GM18858 (cell line): ENCODE measurements around the gene ATP7B.

ENCODE experiments used
- ATAC-seq: cut with Tn5 transposase; IDR thresholded peaks from one replicate; pipeline ENCODE4 v1.9.1; 2021; ENCODE audit not compliant: unreplicated experiment

The ATP7B gene

GRCh38 chr13:51900471-51900870, 110.8 kb downstream of the ATP7B start:
- ATAC-seq: no peak

DNA sequence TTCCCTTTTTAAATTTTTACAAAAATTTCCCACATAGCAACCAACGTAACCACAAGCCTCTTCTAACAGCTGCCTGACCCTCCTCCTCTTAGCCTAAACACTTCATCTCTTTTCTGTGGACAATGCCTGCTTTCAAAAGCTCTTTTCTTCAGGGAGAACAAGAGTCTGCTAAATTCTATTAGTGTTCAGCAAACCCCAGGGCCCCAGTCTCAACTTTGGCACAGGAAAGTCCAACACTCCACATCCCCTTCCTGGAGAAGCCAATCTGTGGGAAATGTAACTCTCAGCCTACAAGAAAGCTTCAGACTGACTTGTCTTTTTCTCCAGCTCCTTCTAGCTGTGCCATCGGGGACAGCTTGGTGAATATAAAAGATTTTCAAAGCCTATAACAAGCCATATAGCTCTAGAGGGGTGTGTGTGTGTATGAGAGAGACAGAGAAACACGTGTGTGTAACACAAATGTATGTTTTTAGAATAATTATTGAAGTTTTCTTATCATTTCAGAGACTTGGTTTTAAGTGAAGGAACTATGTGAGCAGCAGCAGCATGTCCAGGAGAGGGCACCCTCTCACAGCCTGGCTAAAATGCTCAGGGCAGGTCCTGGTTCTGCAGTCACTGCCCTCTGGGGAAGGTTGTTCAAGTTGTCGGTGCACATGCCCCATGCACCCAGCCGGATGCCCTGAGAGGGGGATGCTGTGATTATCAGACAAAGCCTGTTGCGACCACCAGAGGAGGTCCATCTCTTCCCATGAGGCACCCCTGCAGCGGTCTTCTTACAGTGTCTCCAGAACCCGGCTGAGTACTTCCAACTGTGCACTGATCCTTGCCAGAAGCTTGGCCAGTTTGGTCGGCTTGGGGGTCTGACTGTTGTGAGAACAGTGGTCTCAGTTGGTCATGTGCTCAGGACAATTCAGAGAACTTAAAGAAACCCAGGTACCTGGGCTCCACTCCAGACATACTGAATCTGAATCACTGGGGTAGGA, 115.1 kb downstream of the ATP7B start:
- peak; percentile 53 for ATAC-seq

- no peak for ATAC-seq
These were observed 117.0 kb downstream of the ATP7B start for GRCh38 chr13:51894239-51894638.

DNA sequence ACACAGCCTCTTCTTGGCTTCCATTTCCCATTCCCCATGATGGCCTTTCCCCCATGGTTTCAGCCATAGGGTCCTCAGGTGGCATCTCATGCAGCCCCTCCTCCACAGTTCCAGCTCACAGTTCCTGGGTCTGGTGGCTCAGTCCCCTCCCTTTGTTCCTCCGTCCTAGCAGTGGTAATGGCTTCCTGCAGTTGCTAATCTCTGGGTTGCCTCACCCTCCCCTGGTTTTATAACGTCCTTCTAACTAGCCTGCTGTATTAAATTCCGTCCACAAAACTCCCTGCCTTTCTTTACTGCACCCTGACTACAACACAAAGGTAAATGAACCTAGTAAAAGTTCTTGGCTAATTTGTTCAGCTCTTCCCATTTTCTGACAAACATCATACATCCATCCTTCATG, 118.6 kb downstream of the ATP7B start:
- ATAC-seq: no peak

DNA sequence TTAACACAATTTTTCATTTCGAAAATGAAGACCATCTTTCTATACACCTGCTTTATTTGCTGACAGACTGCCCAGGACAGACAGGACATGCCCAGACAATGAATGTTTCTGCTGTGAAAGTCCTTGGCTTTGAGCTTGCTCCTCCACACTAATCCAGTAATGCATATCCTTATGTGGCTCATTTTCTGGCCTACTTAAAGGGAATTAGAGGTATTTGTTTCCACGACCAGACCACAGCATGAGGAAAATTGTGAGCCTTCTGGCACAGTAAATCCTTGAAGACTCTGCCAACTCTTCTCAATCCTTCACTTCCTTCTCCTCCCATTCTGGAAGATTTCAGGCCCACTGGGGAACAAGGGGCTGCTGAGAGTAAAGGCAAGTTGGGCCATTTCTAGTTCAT, 123.8 kb downstream of the ATP7B start:
- no peak for ATAC-seq

DNA sequence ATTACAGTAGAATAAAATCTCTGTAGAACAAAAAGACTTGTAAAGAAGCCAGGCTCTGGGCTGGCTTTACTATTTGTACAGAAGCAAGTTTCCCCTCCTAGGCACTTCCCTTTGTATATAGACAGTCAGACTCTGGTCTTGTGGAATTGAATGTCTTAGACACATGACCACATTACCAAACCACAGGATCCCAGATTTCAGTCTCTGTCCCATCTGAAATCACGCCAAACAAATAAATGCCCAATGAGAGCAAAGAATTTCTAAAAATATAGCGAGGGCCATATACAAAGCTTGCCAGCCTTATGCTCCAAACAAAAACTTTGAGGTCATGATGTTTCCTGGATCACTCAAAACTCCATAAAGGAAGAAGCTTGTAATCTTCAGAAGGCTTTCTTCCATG, 125.6 kb downstream of the ATP7B start:
- ATAC-seq: no peak

- no peak for ATAC-seq
These were observed 128.0 kb downstream of the ATP7B start for GRCh38 chr13:51883226-51883600.
